ENCODE results near the gene DUSP1. TPM values are rescaled to one million over a fixed set of nuclear protein-coding genes. Genes with fewer than 3 reads are reported as not detected.

DUSP1 gene
- total and polyA plus RNA-seq, 9 of the 15 experiments (the other 6 are each of a cell fraction or from before 2014, with no cell fraction given) = 2.1 to 14.2 (median 8.5) TPM

DNA sequence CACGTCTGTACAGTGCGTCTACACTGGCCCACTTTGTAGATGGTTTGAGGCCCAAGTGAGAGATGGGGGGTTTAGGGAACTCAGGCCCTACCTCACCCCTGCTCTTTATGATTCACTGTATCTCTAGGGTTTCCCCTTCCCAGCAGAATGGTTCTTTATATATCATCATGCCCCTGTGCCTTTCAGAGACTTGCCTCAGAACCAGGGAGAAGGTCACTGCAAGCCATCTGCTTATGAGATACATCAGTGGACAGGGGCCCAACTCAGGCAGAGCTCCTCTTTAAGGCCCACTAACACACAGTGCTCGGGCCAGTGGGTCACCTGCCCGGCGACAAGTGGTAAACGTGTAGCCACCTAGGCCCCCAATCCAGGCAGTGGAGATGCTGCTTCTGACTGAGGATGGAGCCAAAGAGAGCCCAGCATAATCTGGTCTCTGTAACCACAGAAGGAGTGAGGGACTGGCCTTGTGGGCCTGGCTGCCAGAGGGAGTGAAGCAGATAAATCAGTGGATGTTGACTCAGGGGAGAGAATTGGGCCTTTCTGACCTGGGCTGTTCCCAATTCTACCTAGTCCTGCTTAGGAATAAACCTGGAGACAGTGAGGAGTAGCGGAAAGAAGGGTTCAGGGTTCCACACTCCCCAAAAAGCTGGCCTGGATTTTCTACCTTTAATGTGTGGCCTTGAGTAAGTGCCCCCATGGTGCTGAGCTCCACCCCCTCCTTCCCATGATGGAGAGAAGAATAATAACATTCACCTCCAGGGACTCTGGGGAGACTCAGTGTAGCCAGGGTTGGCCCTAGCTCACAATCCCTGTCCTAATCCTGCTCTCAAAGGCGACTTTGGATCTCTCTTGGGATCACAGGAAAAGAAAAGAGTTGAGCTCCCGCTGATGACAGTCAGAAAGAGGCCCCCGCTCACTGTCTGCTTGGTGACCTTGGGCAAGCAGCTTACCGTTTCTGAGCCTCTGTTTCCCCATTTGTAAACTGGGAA lies 2.8 kb upstream of the DUSP1 start (continued):
- TF ChIP-seq TARDBP (IDR thresholded peaks at IDR 0.05) (0 out of 2 replicates have a peak, but pooled peaks have one; percentile 14), MEIS2 (IDR thresholded peaks at IDR 0.05; ENCODE audit: partially characterized antibody) (peak; percentile 22)
- TF ChIP-seq, protein P1, sequence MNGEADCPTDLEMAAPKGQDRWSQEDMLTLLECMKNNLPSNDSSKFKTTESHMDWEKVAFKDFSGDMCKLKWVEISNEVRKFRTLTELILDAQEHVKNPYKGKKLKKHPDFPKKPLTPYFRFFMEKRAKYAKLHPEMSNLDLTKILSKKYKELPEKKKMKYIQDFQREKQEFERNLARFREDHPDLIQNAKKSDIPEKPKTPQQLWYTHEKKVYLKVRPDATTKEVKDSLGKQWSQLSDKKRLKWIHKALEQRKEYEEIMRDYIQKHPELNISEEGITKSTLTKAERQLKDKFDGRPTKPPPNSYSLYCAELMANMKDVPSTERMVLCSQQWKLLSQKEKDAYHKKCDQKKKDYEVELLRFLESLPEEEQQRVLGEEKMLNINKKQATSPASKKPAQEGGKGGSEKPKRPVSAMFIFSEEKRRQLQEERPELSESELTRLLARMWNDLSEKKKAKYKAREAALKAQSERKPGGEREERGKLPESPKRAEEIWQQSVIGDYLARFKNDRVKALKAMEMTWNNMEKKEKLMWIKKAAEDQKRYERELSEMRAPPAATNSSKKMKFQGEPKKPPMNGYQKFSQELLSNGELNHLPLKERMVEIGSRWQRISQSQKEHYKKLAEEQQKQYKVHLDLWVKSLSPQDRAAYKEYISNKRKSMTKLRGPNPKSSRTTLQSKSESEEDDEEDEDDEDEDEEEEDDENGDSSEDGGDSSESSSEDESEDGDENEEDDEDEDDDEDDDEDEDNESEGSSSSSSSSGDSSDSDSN (IDR thresholded peaks at IDR 0.05; ENCODE audit: borderline replicate concordance in 1 of 2, low read depth in 2 of 2, low read length in 2 of 2) = no peak

DNA sequence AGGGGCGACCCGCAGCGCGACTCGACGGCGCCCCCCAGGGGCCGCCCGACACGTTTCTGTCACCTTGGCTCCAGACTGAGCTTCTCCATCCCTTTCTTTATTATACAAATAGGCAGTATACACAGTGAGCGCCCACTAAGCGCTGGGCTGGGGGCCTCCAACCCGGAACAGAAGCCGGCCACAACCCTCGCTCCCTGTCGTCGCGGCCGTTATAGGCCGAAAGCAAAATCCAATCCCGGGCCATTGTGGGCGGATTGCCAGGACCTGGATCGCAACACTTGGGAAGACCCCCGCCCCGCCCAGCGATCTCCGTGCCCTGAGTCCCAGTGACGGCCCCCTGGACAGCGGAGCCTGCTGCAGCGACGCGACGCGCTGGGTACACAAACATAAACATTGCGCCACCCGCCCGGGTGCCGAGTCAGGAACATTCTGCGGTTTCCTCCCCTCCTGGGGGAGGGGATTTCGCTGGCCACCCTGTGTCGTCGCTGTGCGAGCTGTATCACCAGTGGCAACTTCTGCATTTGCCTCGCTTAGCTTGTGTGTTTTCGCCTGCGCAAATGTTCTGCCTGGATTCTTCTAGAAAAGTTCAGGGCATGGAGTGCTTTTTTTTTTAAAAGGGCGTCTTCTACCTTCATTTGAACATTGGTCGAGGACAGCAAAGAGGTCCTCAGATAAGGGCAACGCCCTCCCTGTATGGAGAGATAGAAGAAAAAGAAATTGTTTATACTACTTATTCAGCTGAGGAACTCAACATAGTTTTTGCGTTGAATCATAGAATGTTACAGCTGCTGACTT lies 1.3 kb upstream of the DUSP1 start:
- peak overlapping the region; percentile 88 for H2AFZ ChIP-seq (ENCODE audit: low read depth, low read length)
- ChIA-PET POLR2A (interaction anchor here (0.5 to 4.4 kb wide), 19 partner anchors 11 to 927 kb away, joined by 3 to 55 read pairs (median 5); no protein-coding TSS in a partner anchor), CTCF (ENCODE audit: low intra/inter-chr PET ratio) (interaction anchor here (1.7 to 3.4 kb wide), 3 partner anchors 55 to 131 kb away, joined by 6 to 24 read pairs (median 15); partner anchors contain the start of gene ERGIC1)
- in situ Hi-C loops (cut with MboI) (no loop called here), intact Hi-C loops (cut with micrococcal nuclease) (loop anchor here (1.0 to 10.0 kb wide), 5 partner anchors 17 to 552 kb away; partner anchors contain the start of gene STC2)
- H3K79me2 ChIP-seq (ENCODE audit: control insufficient read depth, insufficient read depth, low read length) = peaks cover 26% of the 10 kb centered on the region
- H4K20me1 ChIP-seq (replicated peaks; ENCODE audit: control insufficient read depth, insufficient read depth, low read length) = peaks cover 29% of the 10 kb centered on the region
- ATAC-seq = peak; percentile 64
- H3K9me3 ChIP-seq (replicated peaks; ENCODE audit: control insufficient read depth, insufficient read depth, low read depth, low read length) = no peaks in the 10 kb centered on the region
- peak overlapping the region; percentile 95 to 97 for H3K9ac ChIP-seq (ENCODE audit: insufficient read depth in 1 of 2, low read depth in 2 of 2, low read length in 2 of 2)
- H3K27me3 ChIP-seq (ENCODE audit: control insufficient read depth in 2 of 2, insufficient read depth in 2 of 2, low read length in 2 of 2) = no peaks in the 10 kb centered on the region
- peak overlapping the region; percentile 89 for H3K4me2 ChIP-seq (ENCODE audit: insufficient read depth, low read length)
- peak; percentile 65 to 93 (median 76) for DNase-seq (ENCODE audit: extremely low read depth in 1 of 4, low spot score in 3 of 4)
- BruUV-seq (replicated peaks) = no TSS peak
- H3K9me1 ChIP-seq (ENCODE audit: control insufficient read depth, insufficient read depth, low read length) = peaks cover 9% of the 10 kb centered on the region
- peaks cover 29% of the 10 kb centered on the region for H3K36me3 ChIP-seq (ENCODE audit: control insufficient read depth, insufficient read depth, low read length)
- peak overlapping the region; percentile 99 for H3K27ac ChIP-seq (ENCODE audit: extremely low read depth, low read depth, low read length)
- peak overlapping the region; percentile 84 for H3K4me3 ChIP-seq
- peak; percentile 81 for FAIRE-seq
- peaks cover 53 to 60% of the 10 kb centered on the region in 2 experiments for H3K4me1 ChIP-seq (replicated peaks in 1 of 2; ENCODE audit: control insufficient read depth in 2 of 2, insufficient read depth in 2 of 2, low read length in 2 of 2)
- under 1% methylated on average over 47 of the region's 50 CpGs for WGBS (ENCODE audit: insufficient coverage, low coverage, missing lambda C conversion rate)
- no peak for TF ChIP-seq PRMT5 (CRISPR knock-in tag; IDR thresholded peaks at IDR 0.05)
- TF ChIP-seq, protein P2, sequence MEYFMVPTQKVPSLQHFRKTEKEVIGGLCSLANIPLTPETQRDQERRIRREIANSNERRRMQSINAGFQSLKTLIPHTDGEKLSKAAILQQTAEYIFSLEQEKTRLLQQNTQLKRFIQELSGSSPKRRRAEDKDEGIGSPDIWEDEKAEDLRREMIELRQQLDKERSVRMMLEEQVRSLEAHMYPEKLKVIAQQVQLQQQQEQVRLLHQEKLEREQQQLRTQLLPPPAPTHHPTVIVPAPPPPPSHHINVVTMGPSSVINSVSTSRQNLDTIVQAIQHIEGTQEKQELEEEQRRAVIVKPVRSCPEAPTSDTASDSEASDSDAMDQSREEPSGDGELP (CRISPR knock-in tag; IDR thresholded peaks at IDR 0.05; ENCODE audit: borderline replicate concordance) = peak; percentile 83; the same call in 1 of the 2 replicates
- peak; percentile 61 for TF ChIP-seq SMARCC2 (IDR thresholded peaks at IDR 0.05; ENCODE audit: low read depth)
- TF ChIP-seq RB1 (IDR thresholded peaks at IDR 0.05; ENCODE audit: low read depth) = peak; percentile 20; the same call in 1 of the 2 replicates
- TF ChIP-seq, protein P3, sequence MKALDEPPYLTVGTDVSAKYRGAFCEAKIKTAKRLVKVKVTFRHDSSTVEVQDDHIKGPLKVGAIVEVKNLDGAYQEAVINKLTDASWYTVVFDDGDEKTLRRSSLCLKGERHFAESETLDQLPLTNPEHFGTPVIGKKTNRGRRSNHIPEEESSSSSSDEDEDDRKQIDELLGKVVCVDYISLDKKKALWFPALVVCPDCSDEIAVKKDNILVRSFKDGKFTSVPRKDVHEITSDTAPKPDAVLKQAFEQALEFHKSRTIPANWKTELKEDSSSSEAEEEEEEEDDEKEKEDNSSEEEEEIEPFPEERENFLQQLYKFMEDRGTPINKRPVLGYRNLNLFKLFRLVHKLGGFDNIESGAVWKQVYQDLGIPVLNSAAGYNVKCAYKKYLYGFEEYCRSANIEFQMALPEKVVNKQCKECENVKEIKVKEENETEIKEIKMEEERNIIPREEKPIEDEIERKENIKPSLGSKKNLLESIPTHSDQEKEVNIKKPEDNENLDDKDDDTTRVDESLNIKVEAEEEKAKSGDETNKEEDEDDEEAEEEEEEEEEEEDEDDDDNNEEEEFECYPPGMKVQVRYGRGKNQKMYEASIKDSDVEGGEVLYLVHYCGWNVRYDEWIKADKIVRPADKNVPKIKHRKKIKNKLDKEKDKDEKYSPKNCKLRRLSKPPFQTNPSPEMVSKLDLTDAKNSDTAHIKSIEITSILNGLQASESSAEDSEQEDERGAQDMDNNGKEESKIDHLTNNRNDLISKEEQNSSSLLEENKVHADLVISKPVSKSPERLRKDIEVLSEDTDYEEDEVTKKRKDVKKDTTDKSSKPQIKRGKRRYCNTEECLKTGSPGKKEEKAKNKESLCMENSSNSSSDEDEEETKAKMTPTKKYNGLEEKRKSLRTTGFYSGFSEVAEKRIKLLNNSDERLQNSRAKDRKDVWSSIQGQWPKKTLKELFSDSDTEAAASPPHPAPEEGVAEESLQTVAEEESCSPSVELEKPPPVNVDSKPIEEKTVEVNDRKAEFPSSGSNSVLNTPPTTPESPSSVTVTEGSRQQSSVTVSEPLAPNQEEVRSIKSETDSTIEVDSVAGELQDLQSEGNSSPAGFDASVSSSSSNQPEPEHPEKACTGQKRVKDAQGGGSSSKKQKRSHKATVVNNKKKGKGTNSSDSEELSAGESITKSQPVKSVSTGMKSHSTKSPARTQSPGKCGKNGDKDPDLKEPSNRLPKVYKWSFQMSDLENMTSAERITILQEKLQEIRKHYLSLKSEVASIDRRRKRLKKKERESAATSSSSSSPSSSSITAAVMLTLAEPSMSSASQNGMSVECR (CRISPR knock-in tag; IDR thresholded peaks at IDR 0.05) = peak; percentile 66
